ENCODE measurements around the gene ISY1. TPM values are rescaled to one million over a fixed set of nuclear protein-coding genes. Genes with fewer than 3 reads are reported as not detected.

The ISY1 gene
- total and polyA plus RNA-seq, 7 donors = 18.0 to 31.2 (median 25.2) TPM

DNA sequence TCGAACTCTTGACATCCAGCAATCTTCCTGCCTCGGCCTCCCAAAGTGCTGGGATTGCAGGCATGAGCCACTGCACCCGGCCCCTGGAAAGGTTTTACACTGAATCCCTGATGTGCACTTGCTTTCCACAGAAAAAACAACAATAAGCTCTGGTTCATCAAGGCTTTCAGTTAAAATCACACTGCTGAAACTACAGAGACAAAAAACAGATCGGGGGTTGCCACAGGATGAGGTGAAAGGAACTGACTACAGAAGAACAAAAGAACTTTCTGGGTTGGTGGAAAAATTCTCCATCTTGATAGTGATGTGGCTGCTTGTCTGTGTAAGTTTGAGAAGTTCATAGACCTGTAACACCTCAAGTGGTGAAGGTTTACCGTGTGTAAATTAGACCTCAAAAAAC, 42.1 kb downstream of the ISY1 start:
- no peak for DNase-seq
- Histone ChIP-seq H3K36me3 (no peaks in the 10 kb centered on the region), H3K9me3 (no peaks in the 10 kb centered on the region), H3K4me3 (no peak overlapping the region), H3K27ac (peak overlapping the region in 1 of 4 donors; percentile 87), H3K4me1 (peaks cover 0 to 38% (median 33%) of the 10 kb centered on the region in 4 donors), H3K27me3 (no peaks in the 10 kb centered on the region)
- TF ChIP-seq POLR2AphosphoS5 (IDR thresholded peaks at IDR 0.05) (no peak), EP300 (IDR thresholded peaks at IDR 0.05) (no peak), POLR2A (IDR thresholded peaks at IDR 0.05) (no peak)
- TF ChIP-seq, protein P1, sequence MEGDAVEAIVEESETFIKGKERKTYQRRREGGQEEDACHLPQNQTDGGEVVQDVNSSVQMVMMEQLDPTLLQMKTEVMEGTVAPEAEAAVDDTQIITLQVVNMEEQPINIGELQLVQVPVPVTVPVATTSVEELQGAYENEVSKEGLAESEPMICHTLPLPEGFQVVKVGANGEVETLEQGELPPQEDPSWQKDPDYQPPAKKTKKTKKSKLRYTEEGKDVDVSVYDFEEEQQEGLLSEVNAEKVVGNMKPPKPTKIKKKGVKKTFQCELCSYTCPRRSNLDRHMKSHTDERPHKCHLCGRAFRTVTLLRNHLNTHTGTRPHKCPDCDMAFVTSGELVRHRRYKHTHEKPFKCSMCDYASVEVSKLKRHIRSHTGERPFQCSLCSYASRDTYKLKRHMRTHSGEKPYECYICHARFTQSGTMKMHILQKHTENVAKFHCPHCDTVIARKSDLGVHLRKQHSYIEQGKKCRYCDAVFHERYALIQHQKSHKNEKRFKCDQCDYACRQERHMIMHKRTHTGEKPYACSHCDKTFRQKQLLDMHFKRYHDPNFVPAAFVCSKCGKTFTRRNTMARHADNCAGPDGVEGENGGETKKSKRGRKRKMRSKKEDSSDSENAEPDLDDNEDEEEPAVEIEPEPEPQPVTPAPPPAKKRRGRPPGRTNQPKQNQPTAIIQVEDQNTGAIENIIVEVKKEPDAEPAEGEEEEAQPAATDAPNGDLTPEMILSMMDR (IDR thresholded peaks at IDR 0.05) = no peak
- 56 to 60% methylated on average over 5 of the region's 5 CpGs for WGBS, 2 donors
- intact Hi-C loops (cut with DNase I) = no loop called here

DNA sequence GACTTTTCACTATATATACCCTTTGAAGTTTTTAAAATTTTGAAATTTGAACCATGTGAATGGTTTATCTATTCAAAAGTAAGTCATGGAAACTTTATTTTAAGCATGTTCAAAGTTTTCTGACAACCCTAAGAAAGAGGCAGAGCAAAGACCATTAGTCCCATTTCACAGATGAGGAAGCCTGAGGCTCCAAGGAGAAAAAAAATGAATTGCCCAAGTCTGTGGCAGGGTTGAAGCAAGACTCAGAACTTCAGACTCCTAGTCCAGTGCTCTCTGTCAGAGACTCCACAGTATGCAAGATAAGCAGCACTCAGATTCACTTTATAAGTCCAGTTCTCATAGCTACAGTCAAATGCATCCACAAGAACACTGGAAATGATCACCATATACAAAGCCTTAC, 43.7 kb downstream of the ISY1 start:
- Histone ChIP-seq H3K4me3 (no peak overlapping the region), H3K9me3 (no peaks in the 10 kb centered on the region), H3K36me3 (no peaks in the 10 kb centered on the region), H3K27me3 (no peaks in the 10 kb centered on the region), H3K4me1 (peaks cover 0 to 30% (median 28%) of the 10 kb centered on the region in 4 donors), H3K27ac (no peak overlapping the region)
- TF ChIP-seq, protein P1 (IDR thresholded peaks at IDR 0.05) = no peak
- TF ChIP-seq EP300 (IDR thresholded peaks at IDR 0.05) (no peak), POLR2A (IDR thresholded peaks at IDR 0.05) (no peak), POLR2AphosphoS5 (IDR thresholded peaks at IDR 0.05) (no peak)
- DNase-seq = no peak
- intact Hi-C loops (cut with DNase I) = no loop called here

- WGBS, 2 donors = 16 to 43% methylated on average over 5 of the region's 5 CpGs
- Histone ChIP-seq H3K4me3 (no peak overlapping the region), H3K27me3 (no peaks in the 10 kb centered on the region), H3K4me1 (peaks cover 0 to 28% (median 26%) of the 10 kb centered on the region in 4 donors), H3K36me3 (no peaks in the 10 kb centered on the region), H3K9me3 (no peaks in the 10 kb centered on the region), H3K27ac (no peak overlapping the region)
- no peak for DNase-seq
- intact Hi-C loops (cut with DNase I) = no loop called here
- TF ChIP-seq, protein P1 (IDR thresholded peaks at IDR 0.05) = no peak
- no peak for TF ChIP-seq EP300 (IDR thresholded peaks at IDR 0.05)
- no peak for TF ChIP-seq POLR2AphosphoS5 (IDR thresholded peaks at IDR 0.05)
- TF ChIP-seq POLR2A (IDR thresholded peaks at IDR 0.05) = no peak
Observed at GRCh38 chr3:129116482-129116946, 44.3 kb downstream of the ISY1 start.

DNA sequence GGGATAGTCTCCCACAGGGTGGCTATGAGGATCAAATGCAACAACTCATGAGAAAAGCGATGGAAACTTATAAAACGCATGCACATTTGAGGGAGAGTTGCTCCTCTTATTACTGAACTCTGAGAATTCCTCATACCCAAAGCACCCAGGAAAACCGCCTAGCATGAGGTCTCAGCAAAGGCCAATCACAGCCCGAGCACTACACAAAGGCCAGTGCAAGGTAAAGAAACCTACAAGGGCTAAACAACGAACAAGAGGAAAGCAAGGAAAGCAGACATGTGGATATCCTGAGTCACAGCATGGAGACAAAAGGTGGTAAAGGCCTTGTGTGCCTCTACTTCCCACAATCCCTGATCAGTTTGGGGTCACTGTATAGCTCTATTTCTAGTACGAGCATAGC, 46.4 kb downstream of the ISY1 start:
- H3K4me3 ChIP-seq = no peak overlapping the region
- no peaks in the 10 kb centered on the region for H3K27me3 ChIP-seq
- H3K27ac ChIP-seq = no peak overlapping the region
- intact Hi-C loops (cut with DNase I) = no loop called here
- H3K9me3 ChIP-seq = no peaks in the 10 kb centered on the region
- WGBS, 2 donors = 89 to 95% methylated on average over 6 of the region's 6 CpGs
- peaks cover 0 to 6% (median 0%) of the 10 kb centered on the region in 4 donors for H3K36me3 ChIP-seq
- peaks cover 0 to 12% (median 11%) of the 10 kb centered on the region in 4 donors for H3K4me1 ChIP-seq
- TF ChIP-seq, protein P1 (IDR thresholded peaks at IDR 0.05) = no peak
- TF ChIP-seq POLR2A (IDR thresholded peaks at IDR 0.05) = no peak
- TF ChIP-seq EP300 (IDR thresholded peaks at IDR 0.05) = no peak
- TF ChIP-seq POLR2AphosphoS5 (IDR thresholded peaks at IDR 0.05) = no peak
- DNase-seq = no peak

All from sigmoid colon (tissue), 7 donors.